ENCODE measurements around the gene ADCY3. TPM values are rescaled to one million over a fixed set of nuclear protein-coding genes. Genes with fewer than 3 reads are reported as not detected.

ADCY3 gene
- total and polyA plus RNA-seq, 2 donors from 2014 or later = 21.1 to 44.6 TPM

- no peak for TF ChIP-seq CTCF (IDR thresholded peaks at IDR 0.05; ENCODE audit: borderline replicate concordance, extremely low read depth, insufficient read depth)
- no peaks in the 10 kb centered on the region for H3K27me3 ChIP-seq (ENCODE audit: control insufficient read depth, insufficient read depth, low read length)
These were observed 103.2 kb downstream of the ADCY3 start for GRCh38 chr2:24816884-24817283.

GRCh38 chr2:24816404-24816803 is 103.6 kb downstream of the ADCY3 start:
- DNase-seq = no peak
- TF ChIP-seq CTCF (IDR thresholded peaks at IDR 0.05; ENCODE audit: borderline replicate concordance, extremely low read depth, insufficient read depth) = no peak
- intact Hi-C loops (cut with DNase I) = no loop called here
- Histone ChIP-seq H3K4me1 (ENCODE audit: control insufficient read depth in 2 of 3, insufficient read depth in 2 of 3, low read depth in 1 of 3, low read length in 3 of 3) (no peaks in the 10 kb centered on the region), H3K4me3 (ENCODE audit: low read length in 3 of 3) (no peak overlapping the region), H3K27me3 (ENCODE audit: control insufficient read depth, insufficient read depth, low read length) (no peaks in the 10 kb centered on the region), H3K9me3 (ENCODE audit: control insufficient read depth in 2 of 3, insufficient read depth in 1 of 3, low read length in 3 of 3) (no peaks in the 10 kb centered on the region), H3K9ac (ENCODE audit: low read length in 3 of 3) (no peak overlapping the region), H3K27ac (ENCODE audit: low read depth in 2 of 2, low read length in 2 of 2) (no peak overlapping the region), H3K36me3 (ENCODE audit: control insufficient read depth in 2 of 3, insufficient read depth in 3 of 3, low read length in 3 of 3) (peaks cover 5 to 12% (median 6%) of the 10 kb centered on the region in 3 donors)
- FAIRE-seq = no peak

More at GRCh38 chr2:24816884-24817283, 103.2 kb downstream of the ADCY3 start:
- Histone ChIP-seq H3K27ac (ENCODE audit: low read depth in 2 of 2, low read length in 2 of 2) (no peak overlapping the region), H3K9me3 (ENCODE audit: control insufficient read depth in 2 of 3, insufficient read depth in 1 of 3, low read length in 3 of 3) (no peaks in the 10 kb centered on the region), H3K36me3 (ENCODE audit: control insufficient read depth in 2 of 3, insufficient read depth in 3 of 3, low read length in 3 of 3) (peaks cover 5 to 15% (median 6%) of the 10 kb centered on the region in 3 donors), H3K4me1 (ENCODE audit: control insufficient read depth in 2 of 3, insufficient read depth in 2 of 3, low read depth in 1 of 3, low read length in 3 of 3) (no peaks in the 10 kb centered on the region), H3K9ac (ENCODE audit: low read length in 3 of 3) (no peak overlapping the region), H3K4me3 (ENCODE audit: low read length in 3 of 3) (no peak overlapping the region)
- intact Hi-C loops (cut with DNase I) = no loop called here
- FAIRE-seq = no peak
- DNase-seq = no peak

- DNase-seq = no peak
These were observed 104.9 kb downstream of the ADCY3 start for GRCh38 chr2:24815171-24815570.

More at GRCh38 chr2:24815171-24815570, 104.9 kb downstream of the ADCY3 start:
- Histone ChIP-seq H3K36me3 (ENCODE audit: control insufficient read depth in 2 of 3, insufficient read depth in 3 of 3, low read length in 3 of 3) (peaks cover 3 to 6% (median 5%) of the 10 kb centered on the region in 3 donors), H3K27ac (ENCODE audit: low read depth in 2 of 2, low read length in 2 of 2) (no peak overlapping the region), H3K27me3 (ENCODE audit: control insufficient read depth, insufficient read depth, low read length) (no peaks in the 10 kb centered on the region), H3K9ac (ENCODE audit: low read length in 3 of 3) (no peak overlapping the region), H3K4me1 (ENCODE audit: control insufficient read depth in 2 of 3, insufficient read depth in 2 of 3, low read depth in 1 of 3, low read length in 3 of 3) (no peaks in the 10 kb centered on the region), H3K4me3 (ENCODE audit: low read length in 3 of 3) (no peak overlapping the region), H3K9me3 (ENCODE audit: control insufficient read depth in 2 of 3, insufficient read depth in 1 of 3, low read length in 3 of 3) (no peaks in the 10 kb centered on the region)
- intact Hi-C loops (cut with DNase I) = no loop called here
- no peak for FAIRE-seq
- no peak for TF ChIP-seq CTCF (IDR thresholded peaks at IDR 0.05; ENCODE audit: borderline replicate concordance, extremely low read depth, insufficient read depth)
